ENCODE data around the gene PEAK1. TPM values are rescaled to one million over a fixed set of nuclear protein-coding genes. Genes with fewer than 3 reads are reported as not detected.

The PEAK1 gene
- total and polyA plus RNA-seq, 9 of the 15 experiments (the other 6 are each of a cell fraction or from before 2014, with no cell fraction given): 0.99 to 22.4 (median 10.8) TPM

DNA sequence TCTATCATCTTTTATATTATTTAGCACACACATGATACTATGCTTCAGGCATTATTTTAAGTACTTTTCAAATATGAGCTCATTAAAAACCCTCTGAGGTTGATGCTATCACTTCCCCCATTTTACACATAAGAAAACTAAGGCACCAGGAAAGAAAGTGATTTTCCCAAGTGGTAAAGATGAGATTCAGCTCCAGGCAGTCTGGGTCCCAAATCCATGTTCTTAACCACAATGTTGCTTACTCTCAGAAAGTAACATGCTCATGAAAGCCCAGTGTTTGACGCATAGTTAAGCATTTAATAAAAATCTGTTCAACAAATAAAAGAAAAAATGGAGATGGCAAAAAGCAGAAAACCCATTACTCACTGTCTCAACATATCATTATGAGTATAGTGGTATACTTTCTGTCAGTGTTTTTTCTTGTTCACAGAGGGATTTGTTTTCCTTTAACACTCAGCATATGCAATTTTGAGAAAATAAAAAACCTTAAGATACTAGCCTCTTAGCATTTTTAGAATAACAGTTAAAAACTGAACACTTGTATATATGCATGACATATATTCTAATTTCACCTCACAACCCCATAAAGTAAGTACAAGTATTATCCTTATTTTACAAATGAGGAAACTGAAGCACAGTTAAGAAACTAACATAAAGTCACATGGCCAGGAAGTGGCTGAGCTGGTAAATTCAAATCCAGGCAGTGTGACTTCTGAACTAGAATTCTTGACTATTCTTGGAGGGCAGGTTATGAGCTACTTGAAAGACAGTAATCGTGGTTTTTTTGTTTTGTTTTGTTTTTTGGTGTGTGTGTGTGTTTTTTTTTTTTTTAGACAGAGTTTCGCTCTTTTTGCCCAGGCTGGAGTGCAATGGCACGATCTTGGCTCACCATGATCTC is 10.4 kb downstream of the PEAK1 start:
- in situ Hi-C loops (cut with MboI) (no loop called here), intact Hi-C loops (cut with micrococcal nuclease) (no loop called here)
- 73% methylated on average over 4 of the region's 4 CpGs for WGBS (ENCODE audit: insufficient coverage, low coverage, missing lambda C conversion rate)
- ATAC-seq (no peak), DNase-seq (ENCODE audit: extremely low read depth in 1 of 4, low spot score in 3 of 4) (no peak), FAIRE-seq (no peak)
- H3K79me2 ChIP-seq (ENCODE audit: control insufficient read depth, insufficient read depth, low read length): peaks cover 78% of the 10 kb centered on the region
- H3K9ac ChIP-seq (ENCODE audit: insufficient read depth in 1 of 2, low read depth in 2 of 2, low read length in 2 of 2): no peak overlapping the region
- TF ChIP-seq RAD51 (IDR thresholded peaks at IDR 0.05; ENCODE audit: borderline replicate concordance, low read depth): peak; percentile 19; the same call in 1 of the 2 replicates
- TF ChIP-seq, protein P1, sequence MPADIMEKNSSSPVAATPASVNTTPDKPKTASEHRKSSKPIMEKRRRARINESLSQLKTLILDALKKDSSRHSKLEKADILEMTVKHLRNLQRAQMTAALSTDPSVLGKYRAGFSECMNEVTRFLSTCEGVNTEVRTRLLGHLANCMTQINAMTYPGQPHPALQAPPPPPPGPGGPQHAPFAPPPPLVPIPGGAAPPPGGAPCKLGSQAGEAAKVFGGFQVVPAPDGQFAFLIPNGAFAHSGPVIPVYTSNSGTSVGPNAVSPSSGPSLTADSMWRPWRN (IDR thresholded peaks at IDR 0.05; ENCODE audit: low read depth): no peak
- ChIA-PET POLR2A (interaction anchor here (0.7 kb wide), 1 partner anchor 15 kb away, joined by 3 read pairs; no protein-coding TSS in a partner anchor), CTCF (ENCODE audit: low intra/inter-chr PET ratio) (interaction anchor here (0.5 kb wide), 1 partner anchor 44 kb away, joined by 3 read pairs; no protein-coding TSS in a partner anchor)
- no peak overlapping the region for H3K27ac ChIP-seq (ENCODE audit: extremely low read depth, low read depth, low read length)
- no peak overlapping the region for H2AFZ ChIP-seq (ENCODE audit: low read depth, low read length)
- H4K20me1 ChIP-seq (replicated peaks; ENCODE audit: control insufficient read depth, insufficient read depth, low read length): 0 out of 2 replicates have a peak, but pooled peaks cover 3% of the 10 kb centered on the region
- H3K9me1 ChIP-seq (ENCODE audit: control insufficient read depth, insufficient read depth, low read length): no peaks in the 10 kb centered on the region
- no peaks in the 10 kb centered on the region for H3K27me3 ChIP-seq (ENCODE audit: control insufficient read depth in 2 of 2, insufficient read depth in 2 of 2, low read length in 2 of 2)
- H3K4me1 ChIP-seq (replicated peaks in 1 of 2; ENCODE audit: control insufficient read depth in 2 of 2, insufficient read depth in 2 of 2, low read length in 2 of 2): peaks cover 8 to 20% of the 10 kb centered on the region in 2 experiments
- no peaks in the 10 kb centered on the region for H3K9me3 ChIP-seq (replicated peaks; ENCODE audit: control insufficient read depth, insufficient read depth, low read depth, low read length)
- H3K36me3 ChIP-seq (ENCODE audit: control insufficient read depth, insufficient read depth, low read length): no peaks in the 10 kb centered on the region
- no TSS peak for BruUV-seq (replicated peaks)
- H3K4me3 ChIP-seq: no peak overlapping the region
- no peak overlapping the region for H3K4me2 ChIP-seq (ENCODE audit: insufficient read depth, low read length)

DNA sequence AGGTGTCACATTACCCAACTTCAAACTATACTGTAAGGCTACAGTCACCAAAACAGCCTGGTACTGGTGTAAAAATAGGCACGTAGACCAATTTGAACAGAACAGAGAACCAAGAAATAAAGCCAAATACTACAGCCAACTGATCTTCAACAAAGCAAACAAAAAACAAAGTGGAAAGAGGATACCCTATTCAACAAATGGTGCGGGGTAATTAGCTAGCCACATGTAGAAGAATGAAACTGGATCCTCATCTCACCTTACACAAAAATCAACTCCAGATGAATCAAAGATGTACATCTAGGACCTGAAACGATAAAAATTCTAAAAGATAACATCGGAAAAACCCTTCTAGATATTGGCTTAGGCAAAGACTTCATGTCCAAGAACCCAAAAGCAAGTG is 13.1 kb downstream of the PEAK1 start:
- FAIRE-seq (no peak), DNase-seq (ENCODE audit: extremely low read depth in 1 of 4, low spot score in 3 of 4) (no peak), ATAC-seq (no peak)
- WGBS (ENCODE audit: insufficient coverage, low coverage, missing lambda C conversion rate): 45% methylated on average over 4 of the region's 4 CpGs
- BruUV-seq (replicated peaks): no TSS peak
- no peak overlapping the region for H3K4me3 ChIP-seq
- H3K27ac ChIP-seq (ENCODE audit: extremely low read depth, low read depth, low read length): no peak overlapping the region
- H3K36me3 ChIP-seq (ENCODE audit: control insufficient read depth, insufficient read depth, low read length): no peaks in the 10 kb centered on the region
- POLR2A ChIA-PET: interaction anchor here (1.5 kb wide), 2 partner anchors 9 to 20 kb away, joined by 4 read pairs; no protein-coding TSS in a partner anchor
- H3K4me2 ChIP-seq (ENCODE audit: insufficient read depth, low read length): no peak overlapping the region
- H3K27me3 ChIP-seq (ENCODE audit: control insufficient read depth in 2 of 2, insufficient read depth in 2 of 2, low read length in 2 of 2): no peaks in the 10 kb centered on the region
- peaks cover 59% of the 10 kb centered on the region for H3K79me2 ChIP-seq (ENCODE audit: control insufficient read depth, insufficient read depth, low read length)
- H2AFZ ChIP-seq (ENCODE audit: low read depth, low read length): no peak overlapping the region
- peaks cover 0 to 7% of the 10 kb centered on the region in 2 experiments; a peak in 2 of 5 replicates for H3K4me1 ChIP-seq (replicated peaks in 1 of 2; ENCODE audit: control insufficient read depth in 2 of 2, insufficient read depth in 2 of 2, low read length in 2 of 2)
- in situ Hi-C loops (cut with MboI) (no loop called here), intact Hi-C loops (cut with micrococcal nuclease) (no loop called here)
- H3K9me3 ChIP-seq (replicated peaks; ENCODE audit: control insufficient read depth, insufficient read depth, low read depth, low read length): no peaks in the 10 kb centered on the region
- H3K9ac ChIP-seq (ENCODE audit: insufficient read depth in 1 of 2, low read depth in 2 of 2, low read length in 2 of 2): no peak overlapping the region
- CTCF ChIA-PET (ENCODE audit: low intra/inter-chr PET ratio): no interaction called here
- no peaks in the 10 kb centered on the region for H3K9me1 ChIP-seq (ENCODE audit: control insufficient read depth, insufficient read depth, low read length)
- H4K20me1 ChIP-seq (replicated peaks; ENCODE audit: control insufficient read depth, insufficient read depth, low read length): 0 out of 2 replicates have a peak, but pooled peaks cover 3% of the 10 kb centered on the region
- TF ChIP-seq RFX1 (IDR thresholded peaks at IDR 0.05) (no peak), FOXJ3 (CRISPR knock-in tag; IDR thresholded peaks at IDR 0.05) (no peak), NCOA4 (IDR thresholded peaks at IDR 0.05; ENCODE audit: partially characterized antibody) (no peak), SPI1 (IDR thresholded peaks at IDR 0.05; ENCODE audit: borderline replicate concordance, low read depth, low read length) (no peak), ZNF507 (tag; conservative IDR thresholded peaks at IDR 0.05) (no peak)
- TF ChIP-seq, protein P2, sequence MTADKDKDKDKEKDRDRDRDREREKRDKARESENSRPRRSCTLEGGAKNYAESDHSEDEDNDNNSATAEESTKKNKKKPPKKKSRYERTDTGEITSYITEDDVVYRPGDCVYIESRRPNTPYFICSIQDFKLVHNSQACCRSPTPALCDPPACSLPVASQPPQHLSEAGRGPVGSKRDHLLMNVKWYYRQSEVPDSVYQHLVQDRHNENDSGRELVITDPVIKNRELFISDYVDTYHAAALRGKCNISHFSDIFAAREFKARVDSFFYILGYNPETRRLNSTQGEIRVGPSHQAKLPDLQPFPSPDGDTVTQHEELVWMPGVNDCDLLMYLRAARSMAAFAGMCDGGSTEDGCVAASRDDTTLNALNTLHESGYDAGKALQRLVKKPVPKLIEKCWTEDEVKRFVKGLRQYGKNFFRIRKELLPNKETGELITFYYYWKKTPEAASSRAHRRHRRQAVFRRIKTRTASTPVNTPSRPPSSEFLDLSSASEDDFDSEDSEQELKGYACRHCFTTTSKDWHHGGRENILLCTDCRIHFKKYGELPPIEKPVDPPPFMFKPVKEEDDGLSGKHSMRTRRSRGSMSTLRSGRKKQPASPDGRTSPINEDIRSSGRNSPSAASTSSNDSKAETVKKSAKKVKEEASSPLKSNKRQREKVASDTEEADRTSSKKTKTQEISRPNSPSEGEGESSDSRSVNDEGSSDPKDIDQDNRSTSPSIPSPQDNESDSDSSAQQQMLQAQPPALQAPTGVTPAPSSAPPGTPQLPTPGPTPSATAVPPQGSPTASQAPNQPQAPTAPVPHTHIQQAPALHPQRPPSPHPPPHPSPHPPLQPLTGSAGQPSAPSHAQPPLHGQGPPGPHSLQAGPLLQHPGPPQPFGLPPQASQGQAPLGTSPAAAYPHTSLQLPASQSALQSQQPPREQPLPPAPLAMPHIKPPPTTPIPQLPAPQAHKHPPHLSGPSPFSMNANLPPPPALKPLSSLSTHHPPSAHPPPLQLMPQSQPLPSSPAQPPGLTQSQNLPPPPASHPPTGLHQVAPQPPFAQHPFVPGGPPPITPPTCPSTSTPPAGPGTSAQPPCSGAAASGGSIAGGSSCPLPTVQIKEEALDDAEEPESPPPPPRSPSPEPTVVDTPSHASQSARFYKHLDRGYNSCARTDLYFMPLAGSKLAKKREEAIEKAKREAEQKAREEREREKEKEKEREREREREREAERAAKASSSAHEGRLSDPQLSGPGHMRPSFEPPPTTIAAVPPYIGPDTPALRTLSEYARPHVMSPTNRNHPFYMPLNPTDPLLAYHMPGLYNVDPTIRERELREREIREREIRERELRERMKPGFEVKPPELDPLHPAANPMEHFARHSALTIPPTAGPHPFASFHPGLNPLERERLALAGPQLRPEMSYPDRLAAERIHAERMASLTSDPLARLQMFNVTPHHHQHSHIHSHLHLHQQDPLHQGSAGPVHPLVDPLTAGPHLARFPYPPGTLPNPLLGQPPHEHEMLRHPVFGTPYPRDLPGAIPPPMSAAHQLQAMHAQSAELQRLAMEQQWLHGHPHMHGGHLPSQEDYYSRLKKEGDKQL (CRISPR knock-in tag; IDR thresholded peaks at IDR 0.05; ENCODE audit: borderline replicate concordance): no peak

All from K562 (cell line).